ENCODE measurements around the gene ME1. TPM values are rescaled to one million over a fixed set of nuclear protein-coding genes. Genes with fewer than 3 reads are reported as not detected.

The ME1 gene
- total RNA-seq, 3 donors from 2014 or later, result 5.2 to 34.6 (median 7.2) TPM

- no peak overlapping the region for H3K27ac ChIP-seq
- DNase-seq (ENCODE audit: low spot score in 2 of 2), result no peak
- intact Hi-C loops (cut with DNase I; ENCODE audit: low total_unique reads), result no loop called here
- no peaks in the 10 kb centered on the region for H3K36me3 ChIP-seq
- H3K27me3 ChIP-seq, result no peaks in the 10 kb centered on the region
- no peak overlapping the region for H3K4me3 ChIP-seq
- H3K4me1 ChIP-seq, result no peaks in the 10 kb centered on the region
- TF ChIP-seq, protein P1, sequence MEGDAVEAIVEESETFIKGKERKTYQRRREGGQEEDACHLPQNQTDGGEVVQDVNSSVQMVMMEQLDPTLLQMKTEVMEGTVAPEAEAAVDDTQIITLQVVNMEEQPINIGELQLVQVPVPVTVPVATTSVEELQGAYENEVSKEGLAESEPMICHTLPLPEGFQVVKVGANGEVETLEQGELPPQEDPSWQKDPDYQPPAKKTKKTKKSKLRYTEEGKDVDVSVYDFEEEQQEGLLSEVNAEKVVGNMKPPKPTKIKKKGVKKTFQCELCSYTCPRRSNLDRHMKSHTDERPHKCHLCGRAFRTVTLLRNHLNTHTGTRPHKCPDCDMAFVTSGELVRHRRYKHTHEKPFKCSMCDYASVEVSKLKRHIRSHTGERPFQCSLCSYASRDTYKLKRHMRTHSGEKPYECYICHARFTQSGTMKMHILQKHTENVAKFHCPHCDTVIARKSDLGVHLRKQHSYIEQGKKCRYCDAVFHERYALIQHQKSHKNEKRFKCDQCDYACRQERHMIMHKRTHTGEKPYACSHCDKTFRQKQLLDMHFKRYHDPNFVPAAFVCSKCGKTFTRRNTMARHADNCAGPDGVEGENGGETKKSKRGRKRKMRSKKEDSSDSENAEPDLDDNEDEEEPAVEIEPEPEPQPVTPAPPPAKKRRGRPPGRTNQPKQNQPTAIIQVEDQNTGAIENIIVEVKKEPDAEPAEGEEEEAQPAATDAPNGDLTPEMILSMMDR (IDR thresholded peaks at IDR 0.05), result no peak
- no peak for TF ChIP-seq POLR2AphosphoS5 (IDR thresholded peaks at IDR 0.05)
- TF ChIP-seq POLR2A (IDR thresholded peaks at IDR 0.05), result no peak
- no peaks in the 10 kb centered on the region for H3K9me3 ChIP-seq
These were observed 121.5 kb downstream of the ME1 start for GRCh38 chr6:83309344-83309743.

- no peak for DNase-seq (ENCODE audit: low spot score in 2 of 2)
- TF ChIP-seq, protein P1 (IDR thresholded peaks at IDR 0.05), result no peak
- TF ChIP-seq POLR2A (IDR thresholded peaks at IDR 0.05) (no peak), POLR2AphosphoS5 (IDR thresholded peaks at IDR 0.05) (no peak)
- Histone ChIP-seq H3K9me3 (no peaks in the 10 kb centered on the region), H3K4me3 (no peak overlapping the region), H3K36me3 (no peaks in the 10 kb centered on the region), H3K27ac (no peak overlapping the region), H3K27me3 (no peaks in the 10 kb centered on the region), H3K4me1 (no peaks in the 10 kb centered on the region)
- intact Hi-C loops (cut with DNase I; ENCODE audit: low total_unique reads), result no loop called here
These were observed 122.0 kb downstream of the ME1 start for GRCh38 chr6:83308833-83309232.

GRCh38 chr6:83307849-83308248 is 123.0 kb downstream of the ME1 start:
- H3K9me3 ChIP-seq, result no peaks in the 10 kb centered on the region
- H3K27ac ChIP-seq, result no peak overlapping the region
- intact Hi-C loops (cut with DNase I; ENCODE audit: low total_unique reads), result no loop called here
- no peaks in the 10 kb centered on the region for H3K4me1 ChIP-seq
- H3K4me3 ChIP-seq, result no peak overlapping the region
- DNase-seq (ENCODE audit: low spot score in 2 of 2), result no peak
- no peaks in the 10 kb centered on the region for H3K36me3 ChIP-seq
- no peaks in the 10 kb centered on the region for H3K27me3 ChIP-seq
- no peak for TF ChIP-seq POLR2AphosphoS5 (IDR thresholded peaks at IDR 0.05)
- no peak for TF ChIP-seq POLR2A (IDR thresholded peaks at IDR 0.05)
- TF ChIP-seq, protein P1 (IDR thresholded peaks at IDR 0.05), result no peak

- Histone ChIP-seq H3K9me3 (no peaks in the 10 kb centered on the region), H3K4me1 (no peaks in the 10 kb centered on the region), H3K27me3 (no peaks in the 10 kb centered on the region), H3K27ac (no peak overlapping the region), H3K36me3 (no peaks in the 10 kb centered on the region), H3K4me3 (no peak overlapping the region)
- intact Hi-C loops (cut with DNase I; ENCODE audit: low total_unique reads), result no loop called here
- no peak for DNase-seq (ENCODE audit: low spot score in 2 of 2)
- TF ChIP-seq POLR2A (IDR thresholded peaks at IDR 0.05), result no peak
- TF ChIP-seq, protein P1 (IDR thresholded peaks at IDR 0.05), result no peak
- no peak for TF ChIP-seq POLR2AphosphoS5 (IDR thresholded peaks at IDR 0.05)
These were observed 127.4 kb downstream of the ME1 start for GRCh38 chr6:83303426-83303825.

DNA sequence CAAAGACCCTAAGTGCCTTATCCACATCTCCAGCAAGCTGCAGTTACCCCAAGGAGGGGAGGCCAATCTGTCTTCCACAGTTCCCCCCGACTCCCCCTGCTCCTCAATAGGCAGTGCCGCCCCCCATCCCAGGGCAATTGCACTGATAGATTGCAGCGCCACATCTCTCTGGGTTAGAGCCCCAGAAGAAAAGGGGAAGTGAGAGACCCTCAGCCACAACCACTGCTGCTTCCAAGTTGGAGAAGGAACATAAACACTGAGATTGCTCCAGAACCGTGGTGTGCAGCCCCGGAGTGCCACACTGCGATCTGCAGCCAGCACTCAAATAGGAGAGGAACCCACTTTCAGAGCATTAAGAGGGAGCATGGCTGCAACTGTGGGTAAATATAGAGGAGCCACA is 136.2 kb downstream of the ME1 start:
- no peak for DNase-seq (ENCODE audit: low spot score in 2 of 2)
- Histone ChIP-seq H3K4me1 (no peaks in the 10 kb centered on the region), H3K9me3 (peaks cover 0 to 4% of the 10 kb centered on the region in 2 donors), H3K4me3 (no peak overlapping the region), H3K27me3 (no peaks in the 10 kb centered on the region), H3K36me3 (no peaks in the 10 kb centered on the region), H3K27ac (no peak overlapping the region)
- TF ChIP-seq POLR2A (IDR thresholded peaks at IDR 0.05) (no peak), POLR2AphosphoS5 (IDR thresholded peaks at IDR 0.05) (no peak)
- TF ChIP-seq, protein P1 (IDR thresholded peaks at IDR 0.05), result no peak
- intact Hi-C loops (cut with DNase I; ENCODE audit: low total_unique reads), result no loop called here

Data from breast epithelium (tissue), 4 donors.